Liver (tissue), 9 donors: ENCODE data around the gene LATS2. TPM values are rescaled to one million over a fixed set of nuclear protein-coding genes. Genes with fewer than 3 reads are reported as not detected.

Experiments used
- DNase-seq: peaks from one replicate; pipeline ENCODE4 v3.0.0-alpha.2; 2017; ENCODE audit warnings: low spot score
- H3K27ac ChIP-seq, 2 donors: one replicate each; pipeline ENCODE4 v1.7.0; 2013; ENCODE audit warnings: inconsistent platforms in 2 of 2, low read length in 2 of 2, control low read depth in 1 of 2, low read depth in 1 of 2, mild to moderate bottlenecking in 1 of 2
- H3K27me3 ChIP-seq, 4 donors: one replicate each; pipeline versions ENCODE4 v1.6.1 to v1.7.0; 2013; ENCODE audit warnings: low read length in 3 of 4, inconsistent platforms in 1 of 4, mild to moderate bottlenecking in 1 of 4, moderate library complexity in 1 of 4; ENCODE audit not compliant: control insufficient read depth in 4 of 4, insufficient read depth in 4 of 4
- H3K36me3 ChIP-seq, 4 donors: one replicate each; pipeline versions ENCODE4 v1.6.1 to v1.7.0; 2013; ENCODE audit warnings: low read length in 3 of 4, mild to moderate bottlenecking in 3 of 4, low read depth in 1 of 4, moderate library complexity in 1 of 4; ENCODE audit not compliant: control insufficient read depth in 4 of 4, insufficient read depth in 3 of 4
- H3K4me1 ChIP-seq, 4 donors: one replicate each; pipeline versions ENCODE4 v1.6.1 to v1.7.0; 2013; ENCODE audit warnings: low read length in 3 of 4, mild to moderate bottlenecking in 3 of 4, moderate library complexity in 1 of 4; ENCODE audit not compliant: control insufficient read depth in 4 of 4, insufficient read depth in 4 of 4
- H3K4me3 ChIP-seq, 3 donors: one replicate each; pipeline versions ENCODE4 v1.6.1 to v1.7.0; 2013; ENCODE audit warnings: low read length in 3 of 3, control low read depth in 1 of 3, low read depth in 1 of 3, mild to moderate bottlenecking in 1 of 3
- H3K9ac ChIP-seq, 2 donors: one replicate each; pipeline ENCODE4 v1.7.0; 2013; ENCODE audit warnings: low read length in 2 of 2, mild to moderate bottlenecking in 2 of 2, moderate library complexity in 2 of 2, control low read depth in 1 of 2, low read depth in 1 of 2
- H3K9me3 ChIP-seq, 4 donors: one replicate each; pipeline versions ENCODE4 v1.6.1 to v1.7.0; 2013; ENCODE audit warnings: low read length in 3 of 4; ENCODE audit not compliant: control insufficient read depth in 4 of 4
- EGR1 ChIP-seq, 2 donors: IDR thresholded peaks; 2 replicates each; pipeline ENCODE4 v1.6.1; 2016 to 2018; ENCODE audit warnings: antibody characterized with exemption in 2 of 2, low read depth in 2 of 2
- FOXA1 ChIP-seq: IDR thresholded peaks from 2 replicates; pipeline ENCODE4 v1.6.1; 2016; ENCODE audit warnings: antibody characterized with exemption
- FOXA2 ChIP-seq: IDR thresholded peaks from 2 replicates; pipeline ENCODE4 v1.6.1; 2016; ENCODE audit warnings: antibody characterized with exemption
- GABPA ChIP-seq, 2 donors: IDR thresholded peaks in 1 of 2; conservative IDR thresholded peaks in 1 of 2; 2 replicates each; pipeline ENCODE4 v1.6.1; 2016; ENCODE audit warnings: antibody characterized with exemption in 2 of 2, mild to moderate bottlenecking in 1 of 2, moderate library complexity in 1 of 2
- HNF4A ChIP-seq, 2 donors: conservative IDR thresholded peaks; 2 replicates each; pipeline ENCODE4 v1.6.1; 2016; ENCODE audit warnings: antibody characterized with exemption in 2 of 2, mild to moderate bottlenecking in 2 of 2
- HNF4G ChIP-seq: IDR thresholded peaks from 2 replicates; pipeline ENCODE4 v1.6.1; 2016; ENCODE audit warnings: antibody characterized with exemption
- JUND ChIP-seq, 2 donors: IDR thresholded peaks; 2 replicates each; pipeline ENCODE4 v1.6.1; 2016; ENCODE audit warnings: antibody characterized with exemption in 2 of 2
- NR2F2 ChIP-seq: IDR thresholded peaks from 2 replicates; pipeline ENCODE4 v1.6.1; 2016; ENCODE audit warnings: antibody characterized with exemption
- RAD21 ChIP-seq, 2 donors: IDR thresholded peaks; 2 replicates each; pipeline ENCODE4 v1.6.1; 2016; ENCODE audit warnings: antibody characterized with exemption in 2 of 2, mild to moderate bottlenecking in 2 of 2
- RXRA ChIP-seq, 2 donors: IDR thresholded peaks; 2 replicates each; pipeline ENCODE4 v1.6.1; 2017 to 2018; ENCODE audit warnings: antibody characterized with exemption in 2 of 2, mild to moderate bottlenecking in 1 of 2
- TAF1 ChIP-seq: conservative IDR thresholded peaks from 2 replicates; pipeline ENCODE4 v1.6.1; 2016; ENCODE audit warnings: antibody characterized with exemption, mild to moderate bottlenecking
- YY1 ChIP-seq: IDR thresholded peaks from 2 replicates; pipeline ENCODE4 v1.6.1; 2016; ENCODE audit warnings: antibody characterized with exemption, mild to moderate bottlenecking
- whole genome bisulfite sequencing: extraction: QIAGEN DNeasy Blood & Tissue Kit; methylation state at CpG from one replicate; pipeline ENCODE4 v1.1.7; 2013; 5-methylcytosine and 5-hydroxymethylcytosine counted together
- polyA plus RNA-seq, 2 donors: library from polyadenylated mRNA; stranded (reverse) in 1 of 2; unstranded in 1 of 2; fragments of 200-250 nt in 1 of 2; fragments of >200 nt in 1 of 2; fragmentation: Nextera tagmentation in 1 of 2; extraction: Ambion mirVana in 1 of 2; gene quantifications; one replicate each; pipeline versions ENCODE4 v1.2.1 to v1.2.3, GENCODE V29; 2013 to 2015
- total RNA-seq, 2 donors: library from RNA; depleted of rRNA; stranded (reverse); fragments of >200 nt; gene quantifications; one replicate each; pipeline ENCODE4 v1.2.3, GENCODE V29; 2014
- TF ChIP-seq, protein P1 (sequence below): IDR thresholded peaks from 2 replicates; pipeline ENCODE4 v1.6.1; 2016; ENCODE audit warnings: antibody characterized with exemption
- TF ChIP-seq, protein P2 (sequence below): fragments of 150-350 bp; IDR thresholded peaks from 2 replicates; pipeline ENCODE4 v1.5.1; 2017; ENCODE audit warnings: improper control_type of control experiment, low read depth, low read length; ENCODE audit not compliant: missing input control
- TF ChIP-seq, protein P3 (sequence below): IDR thresholded peaks from 2 replicates; pipeline ENCODE4 v1.6.1; 2016; ENCODE audit warnings: antibody characterized with exemption
- TF ChIP-seq, protein P4 (sequence below): IDR thresholded peaks from 2 replicates; pipeline ENCODE4 v1.6.1; 2016; ENCODE audit warnings: antibody characterized with exemption
- donor health status: healthy.
- donor health status: healthy.
- donor health status: healthy.
- donor health status: healthy.
- donor health status: healthy.

Gene LATS2
- total and polyA plus RNA-seq, 4 donors = 1.6 to 7.0 (median 4.4) TPM

DNA sequence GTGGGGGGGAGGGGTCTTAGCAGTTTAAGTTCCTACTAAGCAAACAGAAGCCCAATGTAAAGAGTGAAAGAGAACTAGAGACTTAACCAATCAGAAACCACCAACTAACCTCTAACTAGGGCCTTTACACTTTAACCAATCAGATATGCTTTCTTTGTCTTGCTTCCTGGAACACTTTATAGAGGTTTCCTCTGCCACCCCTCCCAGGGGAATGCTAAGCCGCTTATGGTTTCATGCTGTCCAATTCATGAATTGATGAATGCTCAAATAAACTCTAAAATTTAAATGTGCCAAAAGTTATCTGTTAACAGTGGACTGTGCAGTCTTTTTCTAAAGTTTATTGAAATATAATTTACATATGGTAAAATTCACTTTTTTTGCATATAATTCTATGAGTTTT is 33.9 kb upstream of the LATS2 start:
- WGBS = 95% methylated on average over 1 of the region's 1 CpG

DNA sequence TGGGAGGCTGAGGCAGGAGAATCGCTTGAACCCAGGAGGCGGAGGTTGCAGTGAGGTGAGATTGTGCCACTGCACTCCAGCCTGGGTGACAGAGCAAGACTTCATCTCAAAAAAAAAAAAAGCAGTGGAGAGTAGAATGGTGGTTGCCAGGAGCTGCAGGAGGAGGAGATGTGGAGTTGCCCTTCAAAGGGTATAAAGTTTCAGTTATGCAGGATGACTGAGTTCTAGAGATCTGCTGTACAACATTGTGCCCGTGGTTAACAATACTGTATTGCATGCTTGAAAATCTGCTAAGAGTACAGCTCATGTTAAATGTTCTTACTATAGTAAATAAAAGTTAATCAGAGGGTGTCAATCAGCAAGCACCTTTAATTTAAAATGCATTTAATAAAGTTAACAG is 28.4 kb upstream of the LATS2 start:
- H3K27ac ChIP-seq = no peak overlapping the region
- no peaks in the 10 kb centered on the region for H3K27me3 ChIP-seq
- TF ChIP-seq FOXA1 (no peak), FOXA2 (no peak), RAD21 (IDR thresholded peaks at IDR 0.05) (no peak), GABPA (IDR thresholded peaks at IDR 0.05 in 1 of 2, conservative IDR thresholded peaks at IDR 0.05 in 1 of 2) (no peak), YY1 (no peak), HNF4G (no peak)
- TF ChIP-seq, protein P1, sequence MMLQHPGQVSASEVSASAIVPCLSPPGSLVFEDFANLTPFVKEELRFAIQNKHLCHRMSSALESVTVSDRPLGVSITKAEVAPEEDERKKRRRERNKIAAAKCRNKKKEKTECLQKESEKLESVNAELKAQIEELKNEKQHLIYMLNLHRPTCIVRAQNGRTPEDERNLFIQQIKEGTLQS = no peak
- TF ChIP-seq, protein P2, sequence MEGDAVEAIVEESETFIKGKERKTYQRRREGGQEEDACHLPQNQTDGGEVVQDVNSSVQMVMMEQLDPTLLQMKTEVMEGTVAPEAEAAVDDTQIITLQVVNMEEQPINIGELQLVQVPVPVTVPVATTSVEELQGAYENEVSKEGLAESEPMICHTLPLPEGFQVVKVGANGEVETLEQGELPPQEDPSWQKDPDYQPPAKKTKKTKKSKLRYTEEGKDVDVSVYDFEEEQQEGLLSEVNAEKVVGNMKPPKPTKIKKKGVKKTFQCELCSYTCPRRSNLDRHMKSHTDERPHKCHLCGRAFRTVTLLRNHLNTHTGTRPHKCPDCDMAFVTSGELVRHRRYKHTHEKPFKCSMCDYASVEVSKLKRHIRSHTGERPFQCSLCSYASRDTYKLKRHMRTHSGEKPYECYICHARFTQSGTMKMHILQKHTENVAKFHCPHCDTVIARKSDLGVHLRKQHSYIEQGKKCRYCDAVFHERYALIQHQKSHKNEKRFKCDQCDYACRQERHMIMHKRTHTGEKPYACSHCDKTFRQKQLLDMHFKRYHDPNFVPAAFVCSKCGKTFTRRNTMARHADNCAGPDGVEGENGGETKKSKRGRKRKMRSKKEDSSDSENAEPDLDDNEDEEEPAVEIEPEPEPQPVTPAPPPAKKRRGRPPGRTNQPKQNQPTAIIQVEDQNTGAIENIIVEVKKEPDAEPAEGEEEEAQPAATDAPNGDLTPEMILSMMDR = no peak
- DNase-seq = no peak
- no peak overlapping the region for H3K4me3 ChIP-seq
- 91% methylated on average over 3 of the region's 3 CpGs for WGBS
- H3K4me1 ChIP-seq = no peaks in the 10 kb centered on the region
- no peaks in the 10 kb centered on the region for H3K36me3 ChIP-seq
- H3K9ac ChIP-seq = no peak overlapping the region
- no peaks in the 10 kb centered on the region for H3K9me3 ChIP-seq

More for the DNA sequence above, 33.9 kb upstream of the LATS2 start:
- Histone ChIP-seq H3K4me1 (no peaks in the 10 kb centered on the region), H3K9me3 (no peaks in the 10 kb centered on the region), H3K27ac (no peak overlapping the region), H3K9ac (no peak overlapping the region), H3K36me3 (no peaks in the 10 kb centered on the region), H3K27me3 (no peaks in the 10 kb centered on the region), H3K4me3 (no peak overlapping the region)
- DNase-seq = no peak
- TF ChIP-seq NR2F2 = no peak
- TF ChIP-seq JUND (IDR thresholded peaks at IDR 0.05) = no peak
- TF ChIP-seq GABPA (IDR thresholded peaks at IDR 0.05 in 1 of 2, conservative IDR thresholded peaks at IDR 0.05 in 1 of 2) = no peak
- no peak for TF ChIP-seq RXRA (IDR thresholded peaks at IDR 0.05)
- TF ChIP-seq, protein P3, sequence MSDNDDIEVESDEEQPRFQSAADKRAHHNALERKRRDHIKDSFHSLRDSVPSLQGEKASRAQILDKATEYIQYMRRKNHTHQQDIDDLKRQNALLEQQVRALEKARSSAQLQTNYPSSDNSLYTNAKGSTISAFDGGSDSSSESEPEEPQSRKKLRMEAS = no peak
- TF ChIP-seq YY1 = no peak
- TF ChIP-seq FOXA1 = no peak
- TF ChIP-seq FOXA2 = no peak
- no peak for TF ChIP-seq HNF4A (conservative IDR thresholded peaks at IDR 0.05)
- TF ChIP-seq, protein P1 = no peak
- no peak for TF ChIP-seq EGR1 (IDR thresholded peaks at IDR 0.05; ENCODE audit: low read depth in 2 of 2)
- TF ChIP-seq, protein P4, sequence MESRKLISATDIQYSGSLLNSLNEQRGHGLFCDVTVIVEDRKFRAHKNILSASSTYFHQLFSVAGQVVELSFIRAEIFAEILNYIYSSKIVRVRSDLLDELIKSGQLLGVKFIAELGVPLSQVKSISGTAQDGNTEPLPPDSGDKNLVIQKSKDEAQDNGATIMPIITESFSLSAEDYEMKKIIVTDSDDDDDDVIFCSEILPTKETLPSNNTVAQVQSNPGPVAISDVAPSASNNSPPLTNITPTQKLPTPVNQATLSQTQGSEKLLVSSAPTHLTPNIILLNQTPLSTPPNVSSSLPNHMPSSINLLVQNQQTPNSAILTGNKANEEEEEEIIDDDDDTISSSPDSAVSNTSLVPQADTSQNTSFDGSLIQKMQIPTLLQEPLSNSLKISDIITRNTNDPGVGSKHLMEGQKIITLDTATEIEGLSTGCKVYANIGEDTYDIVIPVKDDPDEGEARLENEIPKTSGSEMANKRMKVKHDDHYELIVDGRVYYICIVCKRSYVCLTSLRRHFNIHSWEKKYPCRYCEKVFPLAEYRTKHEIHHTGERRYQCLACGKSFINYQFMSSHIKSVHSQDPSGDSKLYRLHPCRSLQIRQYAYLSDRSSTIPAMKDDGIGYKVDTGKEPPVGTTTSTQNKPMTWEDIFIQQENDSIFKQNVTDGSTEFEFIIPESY = no peak
- TF ChIP-seq TAF1 = no peak
- TF ChIP-seq HNF4G = no peak
